Panc1 (cell line): Measurements from ENCODE around the gene NFAM1.

Experiments used
- CTCF ChIP-seq: fragments of 450-650 bp; IDR thresholded peaks from 2 replicates; pipeline ENCODE4 v1.5.1; 2017; ENCODE audit warnings: mild to moderate bottlenecking
- REST ChIP-seq, 2 experiments: IDR thresholded peaks; 2 replicates each; pipeline ENCODE4 v1.6.1; 2011 to 2012; ENCODE audit warnings: low read depth in 2 of 2, control low read depth in 1 of 2, low read length in 1 of 2, mild to moderate bottlenecking in 1 of 2, moderate library complexity in 1 of 2; ENCODE audit not compliant: insufficient read depth in 1 of 2

- TF ChIP-seq CTCF (no peak), REST (IDR thresholded peaks at IDR 0.05; ENCODE audit: insufficient read depth in 1 of 2, low read depth in 2 of 2, low read length in 1 of 2) (no peak)
Observed at GRCh38 chr22:42388130-42388797, 43.9 kb downstream of the NFAM1 start.
